ENCODE measurements around the gene SSU72.
"Not testable (repeated sequence)": the region's sequence is repeated elsewhere in the genome, so short reads cannot be mapped to it uniquely, and the experiment has no call there.

SSU72 gene

DNA sequence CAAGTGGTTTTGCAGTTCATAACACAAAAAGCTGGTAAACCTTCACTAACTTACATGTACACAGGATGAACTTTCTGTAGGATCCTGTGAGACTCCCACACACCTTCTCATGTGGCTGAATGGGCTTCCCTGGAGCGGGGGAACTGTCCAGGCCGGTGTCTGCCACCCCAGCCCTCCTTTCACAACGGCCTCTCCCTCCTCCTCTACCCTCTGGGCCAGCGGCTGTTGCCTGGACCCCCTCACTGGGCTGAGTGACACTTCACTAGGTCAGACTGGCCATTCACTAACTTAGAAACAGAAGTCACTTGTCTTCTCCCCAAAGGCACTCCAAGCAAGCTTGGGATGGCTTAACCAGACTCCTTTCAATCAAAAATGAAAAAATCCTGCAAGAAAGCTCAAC is 16.1 kb downstream of the SSU72 start:
- no peak for DNase-seq (ENCODE audit: low read depth)

DNA sequence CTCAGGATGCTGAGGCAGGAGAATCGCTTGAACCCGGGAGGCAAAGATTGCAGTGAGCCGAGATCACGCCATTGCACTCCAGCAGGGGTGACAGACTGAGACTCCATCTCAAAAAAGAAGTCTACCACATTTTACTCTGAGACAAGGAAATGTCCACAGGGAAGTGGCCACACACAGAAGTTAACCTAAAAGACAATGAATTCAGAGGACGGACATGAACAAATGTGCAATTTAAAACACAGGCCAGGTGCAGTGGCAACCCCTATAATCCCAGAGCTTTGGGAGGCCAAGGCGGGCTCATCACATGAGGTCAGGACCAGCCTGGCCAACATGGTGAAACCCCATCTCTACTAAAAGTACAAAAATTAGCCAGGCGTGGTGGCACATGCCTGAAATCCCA is 17.0 kb downstream of the SSU72 start:
- not testable (repeated sequence) for DNase-seq (ENCODE audit: low read depth)

DNA sequence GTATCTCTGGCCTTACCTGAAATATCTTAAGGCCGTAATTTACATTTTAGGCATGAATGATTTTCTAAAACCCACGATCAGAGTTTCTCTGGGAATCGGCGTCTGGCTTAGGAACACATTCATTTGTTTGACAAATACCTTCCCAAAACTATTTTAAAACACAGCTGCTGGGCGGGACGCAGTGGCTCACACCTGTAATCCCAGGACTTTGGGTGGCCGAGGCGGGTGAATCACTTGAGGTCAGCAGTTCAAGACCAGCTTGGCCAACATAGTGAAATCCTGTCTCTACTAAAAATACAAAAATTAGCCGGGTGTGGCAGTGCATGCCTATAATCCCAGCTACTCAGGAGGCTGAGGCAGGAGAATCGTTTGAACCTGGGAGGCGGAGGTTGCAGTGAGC is 17.7 kb downstream of the SSU72 start:
- DNase-seq (ENCODE audit: low read depth) = not testable (repeated sequence)

DNA sequence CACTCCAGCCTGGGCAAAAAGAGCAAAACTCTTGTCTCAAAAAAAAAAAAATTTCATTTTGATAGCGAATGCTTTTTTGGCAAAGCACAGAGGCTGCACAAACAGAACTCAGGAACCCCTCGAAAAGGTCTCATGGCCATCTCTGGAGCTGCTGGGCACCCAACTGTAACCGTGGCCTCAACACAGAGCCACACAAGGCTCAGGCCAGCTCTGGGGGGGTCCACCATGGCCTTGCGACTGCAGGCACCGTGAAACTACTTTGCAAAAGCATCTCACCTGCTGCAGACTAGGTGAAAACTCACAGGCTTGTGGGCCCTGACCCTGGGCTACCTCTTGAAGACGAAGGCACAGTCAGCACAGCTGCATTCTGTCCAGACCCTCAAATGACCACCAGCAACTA is 18.2 kb downstream of the SSU72 start:
- no peak for DNase-seq (ENCODE audit: low read depth)

DNA sequence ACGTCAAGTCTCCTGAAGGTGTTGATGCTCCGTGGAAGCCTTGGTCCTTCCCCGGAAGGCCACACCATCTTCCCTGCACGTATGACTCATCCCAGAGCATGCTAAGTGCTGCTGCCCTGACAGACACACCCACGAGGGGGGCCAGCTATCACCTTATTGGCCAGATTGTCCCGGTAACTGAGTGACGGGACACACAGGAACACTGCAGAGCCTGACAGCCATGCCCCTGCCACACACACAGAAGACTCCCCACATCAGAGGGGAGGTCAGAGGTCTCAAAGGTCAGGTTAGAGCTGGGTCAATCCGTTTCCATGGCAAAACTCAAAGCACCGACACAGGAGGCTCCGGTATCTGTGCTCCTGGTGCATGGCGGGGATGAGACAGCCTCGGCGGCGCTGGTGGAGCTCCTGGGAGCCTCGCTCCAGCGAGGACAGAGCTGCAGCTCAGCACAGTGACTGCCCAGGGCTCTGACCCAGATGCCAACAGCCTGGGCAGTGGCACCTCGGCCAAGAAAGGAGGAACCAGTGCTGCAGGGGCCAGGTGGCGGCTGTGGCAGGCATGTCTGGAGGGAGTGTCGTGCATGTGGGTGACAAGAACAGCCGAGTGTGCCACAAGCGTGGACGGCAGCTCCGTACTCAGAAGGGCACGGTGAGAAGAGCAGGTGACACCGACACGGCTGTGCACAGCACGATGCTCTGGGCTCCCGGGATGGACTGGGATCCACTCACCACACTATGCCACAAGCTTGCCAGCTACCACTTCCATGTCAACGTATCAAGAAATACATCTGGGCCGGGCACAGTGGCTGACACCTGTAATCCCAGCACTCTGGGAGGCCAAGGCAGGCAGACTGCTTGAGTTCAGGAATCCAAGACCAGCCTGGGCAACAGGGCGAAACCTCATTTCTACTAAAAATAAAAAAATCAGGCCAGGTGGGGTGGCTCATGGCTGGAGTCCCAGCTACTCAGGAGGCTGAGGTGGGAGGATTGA is 19.4 kb downstream of the SSU72 start:
- DNase-seq (ENCODE audit: low read depth) = no peak

DNA sequence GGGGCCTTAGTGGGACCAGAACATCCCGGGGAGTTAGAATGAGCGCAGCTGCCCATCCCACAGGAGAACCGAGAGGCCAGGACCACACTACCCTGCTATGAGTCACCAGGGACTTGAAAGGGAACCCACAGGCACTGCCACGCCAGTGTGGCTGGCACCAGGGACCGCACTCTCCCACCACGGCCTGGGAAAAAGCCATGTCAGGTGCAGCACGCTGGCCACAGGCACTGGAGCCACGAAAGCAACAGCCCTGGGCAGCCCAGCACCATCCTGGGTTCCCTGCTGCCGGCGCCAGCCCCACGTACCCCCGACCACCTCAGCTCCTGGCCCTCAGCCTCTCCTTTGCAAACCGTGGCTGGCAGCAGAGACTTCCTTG is 20.1 kb downstream of the SSU72 start:
- DNase-seq (ENCODE audit: low read depth) = no peak

DNA sequence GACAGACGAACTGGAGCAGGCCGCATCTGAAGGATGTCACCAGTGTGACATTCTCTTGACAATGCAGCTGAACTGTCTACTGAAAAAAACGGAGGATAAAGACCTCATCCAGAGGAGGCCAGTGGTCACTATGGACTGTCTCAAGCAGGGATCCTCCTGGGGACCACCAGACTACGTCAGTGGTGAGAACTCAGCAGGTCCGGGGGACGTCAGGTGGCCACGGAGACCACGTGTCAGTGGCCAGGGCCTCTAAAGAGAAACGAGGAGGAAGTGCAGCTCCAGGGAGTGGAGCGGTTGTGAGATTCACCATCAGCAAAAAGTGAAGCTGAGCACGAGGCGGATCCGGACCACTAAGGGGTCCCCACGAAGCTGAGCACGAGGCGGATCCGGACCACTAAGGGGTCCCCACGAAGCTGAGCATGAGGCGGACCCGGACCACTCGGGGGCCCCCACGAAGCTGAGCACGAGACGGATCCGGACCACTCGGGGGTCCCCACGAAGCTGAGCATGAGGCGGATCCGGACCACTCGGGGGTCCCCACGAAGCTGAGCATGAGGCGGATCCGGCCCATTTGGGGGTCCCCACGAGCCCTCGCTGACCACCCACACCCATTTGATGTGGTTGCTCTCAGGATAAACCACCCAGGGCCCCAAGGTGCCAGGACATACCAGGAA is 20.7 kb downstream of the SSU72 start:
- DNase-seq (ENCODE audit: low read depth) = no peak

DNA sequence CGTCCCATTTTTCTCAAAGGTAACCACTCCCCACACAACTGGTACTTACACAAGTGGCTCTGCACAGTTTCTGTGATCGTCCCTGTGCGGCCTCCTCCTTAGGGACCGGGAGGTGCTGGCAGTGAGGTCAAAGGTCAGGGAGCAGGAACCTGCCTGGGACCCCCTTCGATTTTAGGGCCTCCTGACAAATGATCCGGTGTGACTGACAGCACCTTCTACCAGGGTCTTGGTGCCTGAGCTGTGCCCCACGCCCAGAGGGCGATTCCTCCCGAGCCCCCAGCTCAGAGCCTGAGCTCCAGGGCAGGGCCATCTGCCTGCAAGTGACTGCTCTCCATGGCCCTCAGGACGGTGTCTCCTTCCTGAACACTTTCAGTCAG is 22.4 kb downstream of the SSU72 start:
- DNase-seq (ENCODE audit: low read depth) = no peak

DNA sequence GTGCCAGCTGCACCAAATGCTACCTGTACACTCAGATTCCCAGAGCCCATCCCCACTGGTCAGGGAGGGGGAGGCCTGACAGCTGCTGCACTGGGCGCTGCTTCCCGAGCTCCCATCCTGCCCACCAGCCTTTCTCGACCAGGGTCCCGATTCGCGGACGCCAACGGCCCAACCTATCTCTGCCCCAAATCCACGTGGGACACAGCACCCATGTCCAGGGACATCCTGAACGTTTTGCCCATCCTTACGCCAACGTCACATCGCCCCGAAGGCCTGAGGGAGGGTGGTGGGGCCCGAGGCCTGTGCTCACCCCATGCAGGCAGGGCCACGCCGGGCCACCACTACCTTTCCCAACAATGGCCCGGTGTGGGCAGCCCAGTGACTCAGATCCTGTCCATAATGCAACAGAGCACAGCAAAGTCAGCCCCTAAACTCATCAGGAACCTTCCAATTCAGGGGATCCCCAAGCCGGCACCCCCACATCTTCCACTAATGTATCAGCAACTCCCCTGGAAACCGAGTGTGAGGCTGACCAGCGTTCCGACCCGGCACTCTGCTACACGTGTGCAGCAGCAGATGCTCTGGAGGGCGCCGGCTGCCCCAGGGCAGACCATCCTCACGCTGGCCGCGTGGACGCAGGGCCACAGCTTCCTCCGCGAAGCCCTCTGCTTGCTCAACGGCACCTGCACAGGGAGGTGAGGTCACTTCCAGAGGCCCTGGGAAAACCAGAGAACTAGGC is 23.0 kb downstream of the SSU72 start:
- no peak for DNase-seq (ENCODE audit: low read depth)

DNA sequence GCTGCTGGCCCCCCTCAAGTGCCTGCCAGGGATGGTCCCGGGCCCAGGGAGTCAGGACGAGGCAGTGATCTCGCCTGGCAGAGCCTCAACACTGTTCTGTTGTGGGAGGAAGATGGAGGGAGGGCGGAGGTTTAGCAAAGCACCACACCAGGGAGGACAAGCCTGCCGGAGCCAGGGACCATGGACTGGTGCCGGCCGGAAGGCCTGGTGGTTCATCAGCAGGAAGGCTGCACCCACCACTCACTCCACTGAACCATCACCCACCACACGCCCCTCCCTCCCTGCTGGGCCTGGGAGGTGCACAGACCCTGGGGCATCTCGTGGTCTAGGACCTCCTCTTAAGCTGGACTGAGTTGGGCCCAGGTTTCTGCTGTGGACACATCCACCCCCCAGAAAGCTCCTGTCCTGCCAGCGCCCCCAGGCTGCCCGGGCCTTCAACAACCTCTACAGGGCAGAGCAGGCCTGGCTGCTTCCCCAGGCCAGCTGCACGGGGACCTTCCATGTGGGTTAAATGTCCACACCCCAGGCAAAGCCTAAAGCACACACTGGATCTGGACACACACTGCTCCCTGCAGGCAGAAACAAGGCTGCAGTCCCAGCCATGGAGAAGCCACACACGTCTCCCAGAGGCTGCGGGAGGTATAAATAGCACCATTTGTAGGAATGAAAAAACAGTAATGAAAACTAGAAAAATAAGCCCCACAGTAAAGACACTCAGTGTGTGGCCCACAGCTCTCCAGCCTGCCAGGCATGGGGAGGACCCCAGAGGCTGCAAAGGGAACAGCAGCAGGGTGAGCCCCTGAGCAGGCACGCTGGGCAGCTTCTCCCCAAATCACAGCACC is 23.9 kb downstream of the SSU72 start:
- DNase-seq (ENCODE audit: low read depth) = no peak

DNA sequence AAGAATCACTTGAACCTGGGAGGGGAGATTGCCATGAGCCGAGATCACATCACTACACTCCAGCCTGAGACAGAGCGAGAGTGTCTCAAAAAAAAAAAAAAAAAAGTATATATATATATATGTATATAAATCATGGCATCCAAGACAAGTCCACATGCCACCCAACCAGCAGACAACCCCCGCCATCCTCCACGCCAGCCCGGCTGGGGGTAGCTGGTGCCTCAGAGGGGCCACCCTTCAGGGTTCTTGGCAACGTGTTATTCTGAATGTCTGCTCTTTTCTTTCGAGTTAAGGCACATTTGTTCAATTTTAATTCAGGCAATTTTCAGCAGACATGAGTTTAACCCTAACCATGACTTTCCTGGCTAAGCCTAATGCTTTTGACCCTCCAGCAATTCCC is 24.6 kb downstream of the SSU72 start:
- no peak for DNase-seq (ENCODE audit: low read depth)

DNA sequence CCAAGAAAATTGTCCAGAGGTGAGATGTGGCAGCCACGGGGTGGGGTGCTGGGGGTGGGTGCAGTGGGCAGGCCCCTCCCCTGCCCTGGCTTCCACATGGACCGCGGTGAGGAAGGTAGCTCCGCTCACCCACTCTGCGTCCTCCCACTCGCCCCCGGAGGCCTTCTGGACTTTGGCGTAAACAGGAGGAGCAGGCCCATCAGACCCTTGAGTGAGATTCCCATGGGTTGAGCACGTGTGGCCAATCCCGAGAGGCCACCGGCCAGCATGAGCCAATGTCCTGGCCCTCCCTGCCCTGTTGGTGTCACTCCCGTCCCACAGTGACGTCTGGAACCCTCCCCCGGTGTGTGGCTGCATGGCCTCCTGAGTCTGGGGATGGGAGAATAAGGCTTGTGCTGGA is 26.1 kb downstream of the SSU72 start:
- DNase-seq (ENCODE audit: low read depth) = no peak

DNA sequence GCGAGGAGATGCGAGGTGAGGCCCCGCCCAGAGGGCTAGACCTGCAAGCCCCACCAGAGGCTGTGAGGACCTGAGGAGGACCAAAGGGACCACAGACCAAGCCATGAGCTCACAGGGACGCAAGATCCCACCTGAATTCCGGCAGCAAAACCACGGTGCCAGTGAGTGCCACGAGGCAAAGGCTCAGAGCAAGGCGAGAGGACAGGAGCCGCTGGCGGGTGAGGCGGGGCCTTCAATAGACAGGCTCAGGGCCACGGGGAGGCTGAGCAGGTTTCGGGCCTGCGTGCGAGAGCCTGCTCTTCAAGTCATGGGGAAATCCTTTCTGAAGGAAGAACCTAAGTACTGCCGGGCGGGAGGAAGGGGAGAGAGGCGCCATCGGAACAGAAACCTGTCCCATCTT is 27.2 kb downstream of the SSU72 start:
- no peak for DNase-seq (ENCODE audit: low read depth)

DNA sequence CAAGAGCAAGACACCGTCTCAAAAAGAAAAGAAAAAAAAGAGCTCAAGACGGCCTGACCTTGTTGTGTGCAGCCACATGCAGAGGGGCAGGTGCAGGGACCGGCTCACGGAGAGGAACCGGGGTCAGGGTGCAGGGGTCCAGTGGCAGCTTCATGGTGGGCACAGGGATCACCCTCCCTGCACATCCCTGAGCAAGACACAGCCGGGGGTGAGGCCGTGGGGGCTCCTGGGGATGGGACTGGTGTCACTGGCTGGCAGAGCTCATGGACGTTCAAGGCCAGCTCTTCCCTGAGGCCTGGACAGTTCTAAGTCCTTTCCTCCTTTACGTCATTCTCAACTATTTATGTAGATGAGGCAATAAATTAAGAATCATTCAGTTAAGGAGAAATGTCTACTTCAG is 27.7 kb downstream of the SSU72 start:
- DNase-seq (ENCODE audit: low read depth) = no peak

DNA sequence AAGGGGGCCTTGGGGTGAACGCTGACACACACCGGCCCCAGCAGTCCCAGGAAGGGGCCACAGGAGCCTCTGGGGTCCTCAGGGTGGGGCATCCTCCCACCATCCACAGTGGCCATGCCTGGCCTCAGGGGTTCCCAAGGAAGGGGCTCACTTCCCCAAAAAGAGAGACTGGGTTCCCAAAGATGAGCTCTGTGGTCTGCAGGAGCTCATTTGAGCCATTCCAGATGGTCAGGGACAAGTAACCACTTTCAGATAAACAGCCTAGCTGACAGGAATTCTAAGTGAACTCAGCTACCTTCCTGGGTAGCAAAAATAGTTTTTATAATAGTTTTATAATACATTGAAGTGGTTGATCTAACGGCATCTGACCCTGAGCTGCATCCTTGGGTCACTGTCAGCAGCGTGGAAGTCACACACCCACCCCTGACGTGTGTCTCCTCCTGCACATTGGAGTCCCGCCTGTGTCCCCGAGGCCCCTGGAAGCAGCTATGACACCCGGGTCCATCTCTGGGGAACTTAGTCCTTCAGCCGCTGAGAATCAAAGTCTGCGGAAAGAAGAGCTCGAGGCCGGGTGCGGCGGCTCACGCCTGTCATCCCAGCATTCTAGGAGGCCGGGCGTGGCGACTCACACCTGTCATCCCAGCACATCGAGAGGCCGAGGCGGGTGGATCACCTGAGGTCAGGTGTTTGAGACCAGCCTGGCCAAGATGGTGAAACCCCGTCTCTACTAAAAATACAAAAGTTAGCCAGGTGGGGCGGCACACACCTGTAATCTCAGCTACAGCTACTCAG is 28.5 kb downstream of the SSU72 start:
- DNase-seq (ENCODE audit: low read depth) = no peak

DNA sequence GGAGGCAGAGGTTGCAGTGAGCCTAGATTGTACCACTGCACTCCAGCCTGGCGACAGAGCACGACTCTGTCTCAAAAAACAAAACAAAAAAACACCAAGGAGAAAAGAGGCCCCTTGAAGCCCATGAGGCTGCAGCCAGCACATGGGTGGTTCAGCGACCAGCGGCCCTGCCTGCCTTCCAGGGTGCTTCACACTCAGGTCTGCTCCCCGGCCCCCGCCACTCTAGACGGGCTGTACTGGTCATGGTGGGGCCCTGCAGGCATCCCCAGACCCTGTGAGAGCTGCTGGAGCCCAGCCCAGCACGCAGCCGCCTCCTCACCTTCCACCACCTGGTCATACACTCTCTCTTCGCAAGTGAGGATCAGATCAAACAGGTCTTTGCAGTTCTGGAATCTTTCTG is 30.1 kb downstream of the SSU72 start:
- DNase-seq (ENCODE audit: low read depth) = no peak

DNA sequence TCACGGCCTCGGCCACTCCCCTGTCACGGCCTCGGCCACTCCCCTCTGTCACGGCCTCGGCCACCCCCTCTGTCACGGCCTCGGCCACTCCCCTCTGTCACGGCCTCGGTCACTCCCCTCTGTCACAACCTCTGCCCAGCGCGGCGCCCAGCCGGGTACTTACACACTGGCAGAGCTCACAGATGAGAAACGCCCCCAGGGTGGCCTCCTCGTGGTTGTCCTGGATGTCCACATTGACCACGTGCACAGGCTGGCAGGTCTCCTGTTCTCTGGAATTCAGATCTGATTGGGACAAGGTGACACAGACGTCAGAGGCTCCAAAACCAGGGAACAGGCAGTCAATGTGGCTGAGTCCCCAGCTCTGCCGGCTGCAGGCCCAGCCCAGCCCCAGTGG is 31.0 kb downstream of the SSU72 start:
- no peak for DNase-seq (ENCODE audit: low read depth)

DNA sequence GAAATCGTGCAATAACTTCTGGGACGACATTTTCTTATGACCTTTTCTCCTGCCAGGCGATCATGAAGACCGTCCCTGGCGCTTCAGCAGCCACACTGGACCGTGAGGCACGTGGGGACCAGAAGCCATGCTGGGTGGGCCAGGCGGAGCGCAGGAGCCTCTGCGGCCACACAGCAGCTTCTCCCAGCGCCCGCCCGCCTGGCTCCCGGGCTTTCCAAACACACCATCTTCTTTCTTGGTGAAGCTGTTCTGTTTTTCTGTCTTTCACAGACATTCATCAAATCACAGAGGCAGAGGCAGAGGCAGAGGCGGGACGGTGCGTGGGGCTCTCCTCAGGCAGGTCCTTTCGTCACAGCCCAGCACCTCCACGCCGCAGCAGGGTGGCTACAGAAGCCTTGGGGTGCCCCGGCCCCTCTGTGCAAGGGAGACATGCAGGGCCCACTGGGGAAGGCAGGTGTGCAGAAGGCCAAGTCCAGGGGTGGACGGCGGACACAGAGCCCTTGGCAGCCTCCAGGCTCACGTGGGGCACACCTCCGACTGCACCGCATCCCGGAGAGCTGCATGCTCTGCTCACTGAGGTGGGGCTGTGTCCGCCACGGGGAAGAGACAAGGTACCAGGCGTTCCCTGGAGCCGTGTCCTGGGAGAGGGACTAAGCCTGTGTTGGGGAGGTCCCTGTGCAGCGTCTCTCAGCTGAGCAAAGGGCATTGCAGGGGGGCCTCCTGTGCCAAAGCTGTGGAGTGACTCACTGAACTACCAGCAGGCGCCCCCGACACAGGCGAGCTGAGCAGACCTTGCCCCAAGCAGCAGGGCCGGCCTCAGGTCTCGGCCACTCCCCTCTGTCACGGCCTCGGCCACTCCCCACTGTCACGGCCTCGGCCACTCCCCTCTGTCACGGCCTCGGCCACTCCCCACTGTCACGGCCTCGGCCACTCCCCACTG is 31.6 kb downstream of the SSU72 start:
- DNase-seq (ENCODE audit: low read depth) = no peak

DNA sequence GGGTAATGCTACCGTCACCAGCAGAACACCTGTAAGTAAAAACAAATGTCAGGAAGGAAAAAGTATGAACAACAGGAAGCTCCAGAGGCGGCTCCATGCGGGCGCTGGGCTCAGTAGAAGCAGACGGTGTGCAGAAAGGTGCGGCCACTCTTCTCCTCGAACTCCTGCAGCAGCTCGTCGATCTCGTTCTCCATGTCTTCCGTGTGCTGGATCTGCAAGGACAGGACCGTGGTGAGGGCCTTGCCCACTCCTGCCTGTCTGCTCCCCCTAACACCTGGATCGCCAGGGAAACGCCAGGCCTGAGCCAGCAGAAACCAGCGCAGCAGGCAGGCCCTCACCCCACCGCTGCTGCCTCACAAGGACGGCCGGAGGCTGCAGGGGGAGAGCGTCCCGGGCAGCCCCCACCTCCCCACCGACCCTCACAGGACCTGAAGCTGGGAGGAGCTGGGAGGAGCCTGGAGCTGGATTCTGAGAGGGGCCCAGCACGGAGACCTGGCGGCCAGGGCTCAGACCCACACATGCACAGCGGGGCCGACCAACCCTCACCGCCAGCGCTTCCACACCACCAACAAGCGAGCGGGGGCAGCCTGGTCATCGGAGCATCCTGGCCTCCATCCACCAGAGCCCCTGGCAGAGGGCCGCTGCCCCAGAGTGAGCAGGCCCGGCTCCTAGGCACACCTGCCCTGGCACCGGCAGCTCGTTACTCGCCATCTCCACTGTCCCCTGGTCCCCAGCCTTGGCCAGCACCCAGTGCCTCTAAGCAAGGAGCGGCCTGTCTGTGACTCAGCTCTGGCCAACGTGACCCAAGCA is 32.5 kb downstream of the SSU72 start:
- no peak for DNase-seq (ENCODE audit: low read depth)

All from stimulated activated CD8-positive, alpha-beta memory T cell treated with anti-CD3 and anti-CD28 coated beads, Interleukin-7, amount 100 ng/mL, for 24 hours (primary cell).